ENCODE data around the gene STAT5B. TPM values are rescaled to one million over a fixed set of nuclear protein-coding genes. Genes with fewer than 3 reads are reported as not detected.
A peak's percentile ranks its signal among the peaks of the same experiment; 100 is the strongest.

The STAT5B gene
- total and polyA plus RNA-seq, 2 of the 13 experiments (the other 11 are each of a cell fraction or from before 2014, with no cell fraction given) = 21.0 to 42.8 TPM

DNA sequence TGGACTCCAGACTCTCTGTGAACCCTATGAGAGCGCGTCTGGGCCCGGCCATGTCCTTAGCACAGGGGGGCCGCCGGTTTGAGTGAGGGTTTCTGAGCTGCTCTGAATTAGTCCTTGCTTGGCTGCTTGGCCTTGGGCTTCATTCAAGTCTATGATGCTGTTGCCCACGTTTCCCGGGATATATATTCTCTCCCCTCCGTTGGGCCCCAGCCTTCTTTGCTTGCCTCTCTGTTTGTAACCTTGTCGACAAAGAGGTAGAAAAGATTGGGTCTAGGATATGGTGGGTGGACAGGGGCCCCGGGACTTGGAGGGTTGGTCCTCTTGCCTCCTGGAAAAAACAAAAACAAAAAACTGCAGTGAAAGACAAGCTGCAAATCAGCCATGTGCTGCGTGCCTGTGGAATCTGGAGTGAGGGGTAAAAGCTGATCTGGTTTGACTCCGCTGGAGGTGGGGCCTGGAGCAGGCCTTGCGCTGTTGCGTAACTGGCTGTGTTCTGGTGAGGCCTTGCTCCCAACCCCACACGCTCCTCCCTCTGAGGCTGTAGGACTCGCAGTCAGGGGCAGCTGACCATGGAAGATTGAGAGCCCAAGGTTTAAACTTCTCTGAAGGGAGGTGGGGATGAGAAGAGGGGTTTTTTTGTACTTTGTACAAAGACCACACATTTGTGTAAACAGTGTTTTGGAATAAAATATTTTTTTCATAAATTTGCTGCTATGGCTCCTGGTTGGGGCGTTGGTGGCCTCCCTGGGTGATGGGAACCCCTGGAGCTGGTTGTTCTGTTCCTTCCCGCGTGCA lies 35.2 kb upstream of the STAT5B start (continued):
- TF ChIP-seq, protein P1, sequence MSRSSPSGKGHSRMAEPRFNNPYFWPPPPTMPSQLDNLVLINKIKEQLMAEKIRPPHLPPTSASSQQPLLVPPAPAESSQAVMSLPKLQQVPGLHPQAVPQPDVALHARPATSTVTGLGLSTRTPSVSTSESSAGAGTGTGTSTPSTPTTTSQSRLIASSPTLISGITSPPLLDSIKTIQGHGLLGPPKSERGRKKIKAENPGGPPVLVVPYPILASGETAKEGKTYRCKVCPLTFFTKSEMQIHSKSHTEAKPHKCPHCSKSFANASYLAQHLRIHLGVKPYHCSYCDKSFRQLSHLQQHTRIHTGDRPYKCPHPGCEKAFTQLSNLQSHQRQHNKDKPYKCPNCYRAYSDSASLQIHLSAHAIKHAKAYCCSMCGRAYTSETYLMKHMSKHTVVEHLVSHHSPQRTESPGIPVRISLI (CRISPR knock-in tag; IDR thresholded peaks at IDR 0.05; ENCODE audit: borderline replicate concordance) = peak; percentile 44; the same call in 1 of the 2 replicates
- TF ChIP-seq NFYB (CRISPR knock-in tag; IDR thresholded peaks at IDR 0.05) (0 out of 2 replicates have a peak, but pooled peaks have one; percentile 13), SAFB2 (CRISPR knock-in tag; IDR thresholded peaks at IDR 0.05; ENCODE audit: borderline replicate concordance, low read depth) (no peak), ZNF335 (CRISPR knock-in tag; IDR thresholded peaks at IDR 0.05) (no peak), NFATC3 (CRISPR knock-in tag; IDR thresholded peaks at IDR 0.05) (no peak)
- TF ChIP-seq, protein P2, sequence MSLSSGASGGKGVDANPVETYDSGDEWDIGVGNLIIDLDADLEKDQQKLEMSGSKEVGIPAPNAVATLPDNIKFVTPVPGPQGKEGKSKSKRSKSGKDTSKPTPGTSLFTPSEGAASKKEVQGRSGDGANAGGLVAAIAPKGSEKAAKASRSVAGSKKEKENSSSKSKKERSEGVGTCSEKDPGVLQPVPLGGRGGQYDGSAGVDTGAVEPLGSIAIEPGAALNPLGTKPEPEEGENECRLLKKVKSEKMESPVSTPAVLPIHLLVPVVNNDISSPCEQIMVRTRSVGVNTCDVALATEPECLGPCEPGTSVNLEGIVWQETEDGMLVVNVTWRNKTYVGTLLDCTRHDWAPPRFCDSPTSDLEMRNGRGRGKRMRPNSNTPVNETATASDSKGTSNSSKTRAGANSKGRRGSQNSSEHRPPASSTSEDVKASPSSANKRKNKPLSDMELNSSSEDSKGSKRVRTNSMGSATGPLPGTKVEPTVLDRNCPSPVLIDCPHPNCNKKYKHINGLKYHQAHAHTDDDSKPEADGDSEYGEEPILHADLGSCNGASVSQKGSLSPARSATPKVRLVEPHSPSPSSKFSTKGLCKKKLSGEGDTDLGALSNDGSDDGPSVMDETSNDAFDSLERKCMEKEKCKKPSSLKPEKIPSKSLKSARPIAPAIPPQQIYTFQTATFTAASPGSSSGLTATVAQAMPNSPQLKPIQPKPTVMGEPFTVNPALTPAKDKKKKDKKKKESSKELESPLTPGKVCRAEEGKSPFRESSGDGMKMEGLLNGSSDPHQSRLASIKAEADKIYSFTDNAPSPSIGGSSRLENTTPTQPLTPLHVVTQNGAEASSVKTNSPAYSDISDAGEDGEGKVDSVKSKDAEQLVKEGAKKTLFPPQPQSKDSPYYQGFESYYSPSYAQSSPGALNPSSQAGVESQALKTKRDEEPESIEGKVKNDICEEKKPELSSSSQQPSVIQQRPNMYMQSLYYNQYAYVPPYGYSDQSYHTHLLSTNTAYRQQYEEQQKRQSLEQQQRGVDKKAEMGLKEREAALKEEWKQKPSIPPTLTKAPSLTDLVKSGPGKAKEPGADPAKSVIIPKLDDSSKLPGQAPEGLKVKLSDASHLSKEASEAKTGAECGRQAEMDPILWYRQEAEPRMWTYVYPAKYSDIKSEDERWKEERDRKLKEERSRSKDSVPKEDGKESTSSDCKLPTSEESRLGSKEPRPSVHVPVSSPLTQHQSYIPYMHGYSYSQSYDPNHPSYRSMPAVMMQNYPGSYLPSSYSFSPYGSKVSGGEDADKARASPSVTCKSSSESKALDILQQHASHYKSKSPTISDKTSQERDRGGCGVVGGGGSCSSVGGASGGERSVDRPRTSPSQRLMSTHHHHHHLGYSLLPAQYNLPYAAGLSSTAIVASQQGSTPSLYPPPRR (CRISPR knock-in tag; IDR thresholded peaks at IDR 0.05; ENCODE audit: borderline replicate concordance) = peak; percentile 59; the same call in 1 of the 2 replicates
- TF ChIP-seq, protein P3, sequence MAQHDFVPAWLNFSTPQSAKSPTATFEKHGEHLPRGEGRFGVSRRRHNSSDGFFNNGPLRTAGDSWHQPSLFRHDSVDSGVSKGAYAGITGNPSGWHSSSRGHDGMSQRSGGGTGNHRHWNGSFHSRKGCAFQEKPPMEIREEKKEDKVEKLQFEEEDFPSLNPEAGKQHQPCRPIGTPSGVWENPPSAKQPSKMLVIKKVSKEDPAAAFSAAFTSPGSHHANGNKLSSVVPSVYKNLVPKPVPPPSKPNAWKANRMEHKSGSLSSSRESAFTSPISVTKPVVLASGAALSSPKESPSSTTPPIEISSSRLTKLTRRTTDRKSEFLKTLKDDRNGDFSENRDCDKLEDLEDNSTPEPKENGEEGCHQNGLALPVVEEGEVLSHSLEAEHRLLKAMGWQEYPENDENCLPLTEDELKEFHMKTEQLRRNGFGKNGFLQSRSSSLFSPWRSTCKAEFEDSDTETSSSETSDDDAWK (CRISPR knock-in tag; IDR thresholded peaks at IDR 0.05) = no peak
- TF ChIP-seq, protein P4, sequence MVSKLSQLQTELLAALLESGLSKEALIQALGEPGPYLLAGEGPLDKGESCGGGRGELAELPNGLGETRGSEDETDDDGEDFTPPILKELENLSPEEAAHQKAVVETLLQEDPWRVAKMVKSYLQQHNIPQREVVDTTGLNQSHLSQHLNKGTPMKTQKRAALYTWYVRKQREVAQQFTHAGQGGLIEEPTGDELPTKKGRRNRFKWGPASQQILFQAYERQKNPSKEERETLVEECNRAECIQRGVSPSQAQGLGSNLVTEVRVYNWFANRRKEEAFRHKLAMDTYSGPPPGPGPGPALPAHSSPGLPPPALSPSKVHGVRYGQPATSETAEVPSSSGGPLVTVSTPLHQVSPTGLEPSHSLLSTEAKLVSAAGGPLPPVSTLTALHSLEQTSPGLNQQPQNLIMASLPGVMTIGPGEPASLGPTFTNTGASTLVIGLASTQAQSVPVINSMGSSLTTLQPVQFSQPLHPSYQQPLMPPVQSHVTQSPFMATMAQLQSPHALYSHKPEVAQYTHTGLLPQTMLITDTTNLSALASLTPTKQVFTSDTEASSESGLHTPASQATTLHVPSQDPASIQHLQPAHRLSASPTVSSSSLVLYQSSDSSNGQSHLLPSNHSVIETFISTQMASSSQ (IDR thresholded peaks at IDR 0.05; ENCODE audit: low read depth) = no peak
- TF ChIP-seq, protein P4 (CRISPR knock-in tag; IDR thresholded peaks at IDR 0.05; ENCODE audit: borderline replicate concordance) = peak; percentile 10; the same call in 1 of the 2 replicates
- TF ChIP-seq, protein P5, sequence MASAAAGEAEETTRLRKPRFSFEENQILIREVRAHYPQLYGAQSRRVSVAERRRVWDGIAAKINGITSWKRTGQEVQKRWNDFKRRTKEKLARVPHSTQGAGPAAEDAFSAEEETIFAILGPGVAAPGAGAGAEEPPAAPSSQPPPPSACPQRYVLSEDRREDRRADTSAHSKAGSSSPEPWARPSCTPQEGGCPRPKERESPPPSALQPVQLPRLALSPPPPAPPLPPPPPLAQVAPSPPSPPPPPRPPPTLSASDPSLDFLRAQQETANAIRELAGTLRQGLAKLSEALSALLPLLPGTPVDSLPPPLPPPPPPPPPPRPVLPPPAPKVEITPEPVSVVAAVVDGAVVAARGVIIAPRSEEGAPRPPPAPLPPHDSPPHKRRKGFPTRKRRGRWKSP (CRISPR knock-in tag; IDR thresholded peaks at IDR 0.05) = peak; percentile 82
